K562 (cell line): ENCODE results near the gene KMT2A.

Experiments
- POLR2A ChIP-seq: fragments of 450-650 bp; conservative IDR thresholded peaks from 2 replicates; pipeline ENCODE4 v1.6.1; 2016
- POLR2AphosphoS2 ChIP-seq: IDR thresholded peaks from 2 replicates; pipeline ENCODE4 v1.6.1; 2012; ENCODE audit warnings: low read length, improper control_type of control experiment
- SAFB2 ChIP-seq: fragments of 200-400 bp; formaldehyde crosslinking; IDR thresholded peaks from 2 replicates; pipeline ENCODE4 v1.6.1; 2018; ENCODE audit warnings: borderline replicate concordance, low read length, low read depth, moderate library complexity; ENCODE audit not compliant: severe bottlenecking
- ZNF696 ChIP-seq: fragments of 250-450 bp; sonication (Bioruptor Pico); conservative IDR thresholded peaks from 2 replicates; pipeline ENCODE4 v1.4.0; 2020; ENCODE audit warnings: mild to moderate bottlenecking, moderate library complexity
- TF ChIP-seq, protein P1 (sequence below): sonication (generic); formaldehyde crosslinking; IDR thresholded peaks from 2 replicates; pipeline ENCODE4 v1.8.0; 2022; ENCODE audit warnings: mild to moderate bottlenecking, missing genetic modification reagents

DNA sequence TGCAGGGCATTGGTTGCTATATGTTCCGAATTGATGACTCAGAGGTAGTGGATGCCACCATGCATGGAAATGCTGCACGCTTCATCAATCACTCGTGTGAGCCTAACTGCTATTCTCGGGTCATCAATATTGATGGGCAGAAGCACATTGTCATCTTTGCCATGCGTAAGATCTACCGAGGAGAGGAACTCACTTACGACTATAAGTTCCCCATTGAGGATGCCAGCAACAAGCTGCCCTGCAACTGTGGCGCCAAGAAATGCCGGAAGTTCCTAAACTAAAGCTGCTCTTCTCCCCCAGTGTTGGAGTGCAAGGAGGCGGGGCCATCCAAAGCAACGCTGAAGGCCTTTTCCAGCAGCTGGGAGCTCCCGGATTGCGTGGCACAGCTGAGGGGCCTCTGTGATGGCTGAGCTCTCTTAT is 85.6 kb downstream of the KMT2A start:
- TF ChIP-seq ZNF696 (CRISPR knock-in tag) (no peak), POLR2A (no peak), SAFB2 (no peak), POLR2AphosphoS2 (no peak)
- TF ChIP-seq, protein P1, sequence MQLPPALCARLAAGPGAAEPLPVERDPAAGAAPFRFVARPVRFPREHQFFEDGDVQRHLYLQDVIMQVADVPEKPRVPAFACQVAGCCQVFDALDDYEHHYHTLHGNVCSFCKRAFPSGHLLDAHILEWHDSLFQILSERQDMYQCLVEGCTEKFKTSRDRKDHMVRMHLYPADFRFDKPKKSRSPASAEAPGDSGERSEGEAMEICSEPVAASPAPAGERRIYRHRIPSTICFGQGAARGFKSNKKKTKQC (CRISPR knock-in tag) = no peak
